ENCODE measurements around the gene TRIM62. TPM values are rescaled to one million over a fixed set of nuclear protein-coding genes. Genes with fewer than 3 reads are reported as not detected.

TRIM62 gene
- total RNA-seq, 1 donor from 2014 or later: 4.5 TPM

DNA sequence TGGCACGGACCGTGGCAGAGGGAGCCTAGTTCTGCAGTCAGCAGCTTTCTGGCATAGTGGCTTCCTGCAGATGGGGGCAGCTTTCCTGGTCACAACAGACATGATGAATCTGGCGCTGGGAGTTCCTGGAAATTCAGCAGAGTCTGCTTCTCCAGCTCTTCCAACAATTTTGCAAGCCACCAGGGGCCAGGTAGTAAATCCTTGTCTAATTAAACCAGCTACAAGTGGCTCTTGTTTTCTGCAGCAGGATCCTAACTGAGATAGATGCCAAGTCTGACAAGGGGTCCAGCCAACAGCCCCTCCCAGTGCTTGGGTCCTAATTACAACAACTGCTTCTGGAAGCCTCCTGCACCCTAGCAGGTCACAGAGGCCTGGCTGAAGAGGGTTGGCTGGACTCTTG lies 35.8 kb downstream of the TRIM62 start:
- intact Hi-C loops (cut with DNase I): no loop called here
- H3K4me3 ChIP-seq: no peak overlapping the region
- no peaks in the 10 kb centered on the region for H3K36me3 ChIP-seq
- no peak for ATAC-seq
- H3K27ac ChIP-seq: no peak overlapping the region
- TF ChIP-seq, protein P1, sequence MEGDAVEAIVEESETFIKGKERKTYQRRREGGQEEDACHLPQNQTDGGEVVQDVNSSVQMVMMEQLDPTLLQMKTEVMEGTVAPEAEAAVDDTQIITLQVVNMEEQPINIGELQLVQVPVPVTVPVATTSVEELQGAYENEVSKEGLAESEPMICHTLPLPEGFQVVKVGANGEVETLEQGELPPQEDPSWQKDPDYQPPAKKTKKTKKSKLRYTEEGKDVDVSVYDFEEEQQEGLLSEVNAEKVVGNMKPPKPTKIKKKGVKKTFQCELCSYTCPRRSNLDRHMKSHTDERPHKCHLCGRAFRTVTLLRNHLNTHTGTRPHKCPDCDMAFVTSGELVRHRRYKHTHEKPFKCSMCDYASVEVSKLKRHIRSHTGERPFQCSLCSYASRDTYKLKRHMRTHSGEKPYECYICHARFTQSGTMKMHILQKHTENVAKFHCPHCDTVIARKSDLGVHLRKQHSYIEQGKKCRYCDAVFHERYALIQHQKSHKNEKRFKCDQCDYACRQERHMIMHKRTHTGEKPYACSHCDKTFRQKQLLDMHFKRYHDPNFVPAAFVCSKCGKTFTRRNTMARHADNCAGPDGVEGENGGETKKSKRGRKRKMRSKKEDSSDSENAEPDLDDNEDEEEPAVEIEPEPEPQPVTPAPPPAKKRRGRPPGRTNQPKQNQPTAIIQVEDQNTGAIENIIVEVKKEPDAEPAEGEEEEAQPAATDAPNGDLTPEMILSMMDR (IDR thresholded peaks at IDR 0.05): no peak
- H3K4me1 ChIP-seq: no peaks in the 10 kb centered on the region
- no peaks in the 10 kb centered on the region for H3K9me3 ChIP-seq
- DNase-seq: no peak
- H3K27me3 ChIP-seq: no peaks in the 10 kb centered on the region

DNA sequence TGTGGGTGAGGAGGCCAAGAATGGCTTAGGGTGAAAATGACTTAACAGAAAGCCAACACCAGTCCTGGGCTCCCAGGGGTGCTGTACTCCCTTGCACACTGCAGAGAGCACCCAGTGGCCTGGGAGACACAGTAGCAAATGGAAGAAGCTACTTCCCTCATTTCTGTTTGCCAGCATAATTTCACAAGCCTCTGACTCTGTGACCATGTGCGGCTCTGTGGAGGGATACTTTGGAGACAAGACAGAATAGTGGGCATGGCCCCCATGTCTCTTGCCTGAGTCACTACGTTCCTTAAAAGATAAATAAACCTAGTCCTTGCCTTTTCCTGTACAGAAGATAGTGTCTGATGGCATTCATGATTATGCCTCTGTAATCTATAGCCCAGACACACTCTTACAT lies 38.1 kb downstream of the TRIM62 start:
- Histone ChIP-seq H3K4me3 (no peak overlapping the region), H3K27me3 (no peaks in the 10 kb centered on the region), H3K9me3 (no peaks in the 10 kb centered on the region), H3K27ac (no peak overlapping the region), H3K36me3 (no peaks in the 10 kb centered on the region), H3K4me1 (no peaks in the 10 kb centered on the region)
- ATAC-seq (no peak), DNase-seq (no peak)
- TF ChIP-seq, protein P1 (IDR thresholded peaks at IDR 0.05): no peak
- intact Hi-C loops (cut with DNase I): no loop called here

DNA sequence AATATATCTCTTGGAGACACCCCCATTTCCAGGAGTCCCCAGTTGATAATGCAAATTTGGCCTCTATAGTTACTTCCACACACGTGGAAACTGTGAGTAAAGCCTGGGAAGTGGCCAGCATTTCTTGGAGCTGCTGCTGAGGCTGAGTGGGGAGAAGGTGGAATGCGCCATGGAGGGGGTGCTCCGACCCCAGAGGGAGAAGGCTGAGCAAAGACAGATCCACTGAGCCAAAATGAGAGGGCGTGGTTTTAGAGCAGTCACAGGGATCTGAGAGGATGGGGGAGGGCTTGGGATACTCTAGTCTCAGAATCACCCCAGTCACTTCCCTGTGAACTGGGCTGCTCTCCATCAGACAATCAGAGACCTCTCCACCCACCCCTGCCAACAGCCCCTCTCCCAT lies 38.7 kb downstream of the TRIM62 start:
- Histone ChIP-seq H3K27ac (no peak overlapping the region), H3K27me3 (no peaks in the 10 kb centered on the region), H3K9me3 (no peaks in the 10 kb centered on the region), H3K4me1 (no peaks in the 10 kb centered on the region), H3K4me3 (no peak overlapping the region), H3K36me3 (no peaks in the 10 kb centered on the region)
- no peak for ATAC-seq
- intact Hi-C loops (cut with DNase I): no loop called here
- no peak for DNase-seq
- TF ChIP-seq, protein P1 (IDR thresholded peaks at IDR 0.05): no peak

DNA sequence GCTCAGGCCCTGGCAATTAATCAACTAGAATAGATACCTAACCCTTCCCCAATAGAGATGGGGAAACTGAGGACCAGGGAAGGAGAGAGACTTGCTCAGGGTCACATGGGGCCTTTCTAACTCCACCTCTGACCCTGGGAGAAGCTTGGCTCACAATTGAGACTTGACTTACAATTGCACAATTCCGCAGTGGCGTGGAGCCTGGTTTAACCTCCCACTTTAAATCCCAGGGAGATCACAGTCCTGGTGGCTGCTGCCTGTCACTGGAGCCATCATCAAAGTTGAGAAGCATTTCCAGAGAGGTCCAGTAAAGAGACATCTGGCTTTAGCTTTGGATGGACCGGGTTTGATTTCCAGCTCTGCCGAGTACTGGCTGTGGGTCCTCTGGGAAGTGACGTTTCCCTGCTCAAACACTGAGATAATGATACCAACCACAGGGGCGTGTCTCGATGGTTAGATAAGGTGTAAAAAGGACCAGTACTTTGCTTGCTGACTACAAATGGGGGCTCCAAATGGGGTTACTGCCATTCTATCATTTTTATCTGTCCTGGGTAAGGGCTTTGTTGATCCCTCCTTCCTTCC lies 39.3 kb downstream of the TRIM62 start:
- no peak overlapping the region for H3K27ac ChIP-seq
- no peak for DNase-seq
- H3K27me3 ChIP-seq: no peaks in the 10 kb centered on the region
- H3K4me1 ChIP-seq: no peaks in the 10 kb centered on the region
- H3K9me3 ChIP-seq: no peaks in the 10 kb centered on the region
- H3K36me3 ChIP-seq: no peaks in the 10 kb centered on the region
- no peak for ATAC-seq
- H3K4me3 ChIP-seq: no peak overlapping the region
- intact Hi-C loops (cut with DNase I): no loop called here
- TF ChIP-seq, protein P1 (IDR thresholded peaks at IDR 0.05): no peak

DNA sequence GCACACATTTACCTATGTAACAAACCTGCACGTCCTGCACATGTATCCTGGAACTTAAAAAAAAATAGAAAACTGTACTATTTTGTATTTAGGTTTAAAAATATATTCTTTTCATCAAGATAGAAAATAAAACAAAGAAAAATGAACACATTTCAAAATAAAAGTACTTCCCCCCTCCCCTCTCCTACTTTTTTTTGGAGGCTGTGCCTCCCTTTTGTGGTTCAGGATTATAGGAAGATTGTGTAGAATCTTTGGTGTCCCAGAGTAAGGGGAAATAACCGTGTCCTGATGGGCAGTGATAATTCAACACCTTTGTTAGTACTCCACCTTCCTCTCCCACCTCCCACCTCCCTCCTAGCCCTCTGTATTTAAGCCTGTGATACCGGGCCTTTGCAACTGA lies 40.1 kb downstream of the TRIM62 start:
- H3K4me1 ChIP-seq: no peaks in the 10 kb centered on the region
- no peaks in the 10 kb centered on the region for H3K27me3 ChIP-seq
- ATAC-seq (no peak), DNase-seq (no peak)
- H3K9me3 ChIP-seq: no peaks in the 10 kb centered on the region
- intact Hi-C loops (cut with DNase I): no loop called here
- TF ChIP-seq, protein P1 (IDR thresholded peaks at IDR 0.05): no peak
- H3K36me3 ChIP-seq: no peaks in the 10 kb centered on the region
- no peak overlapping the region for H3K27ac ChIP-seq
- no peak overlapping the region for H3K4me3 ChIP-seq

DNA sequence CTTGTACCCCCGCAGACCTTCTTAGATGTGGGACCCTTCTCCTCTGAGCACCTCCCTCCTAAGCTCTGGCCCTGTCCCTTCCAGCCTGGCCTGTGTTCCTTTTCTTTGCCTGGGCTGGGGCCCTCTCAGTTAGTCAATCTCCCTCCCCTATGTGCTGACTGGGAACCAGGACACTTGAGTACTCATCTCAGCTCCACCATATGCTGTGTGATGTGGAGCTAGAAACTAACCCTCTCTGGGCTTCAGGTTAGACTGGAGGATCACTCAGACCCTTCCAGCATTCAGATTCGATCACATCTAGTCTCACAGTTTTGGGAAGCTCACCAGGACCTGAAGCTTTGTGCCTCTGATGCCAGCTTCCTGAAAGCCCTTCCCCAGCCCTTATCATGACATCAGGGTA lies 40.6 kb downstream of the TRIM62 start:
- intact Hi-C loops (cut with DNase I): no loop called here

More for the DNA sequence above, 40.6 kb downstream of the TRIM62 start:
- TF ChIP-seq, protein P1 (IDR thresholded peaks at IDR 0.05): no peak
- Histone ChIP-seq H3K4me3 (no peak overlapping the region), H3K27me3 (no peaks in the 10 kb centered on the region), H3K9me3 (no peaks in the 10 kb centered on the region), H3K4me1 (no peaks in the 10 kb centered on the region), H3K36me3 (no peaks in the 10 kb centered on the region), H3K27ac (no peak overlapping the region)
- DNase-seq: no peak
- ATAC-seq: no peak
